GM12872 (cell line): Measurements from ENCODE around the gene SLC1A7.

Experiments
- CTCF ChIP-seq: IDR thresholded peaks from 3 replicates; pipeline ENCODE4 v1.5.1; 2011; ENCODE audit warnings: low read depth, mild to moderate bottlenecking, low read length, moderate library complexity; ENCODE audit not compliant: insufficient read depth

The SLC1A7 gene

GRCh38 chr1:53066488-53066887, 76.0 kb downstream of the SLC1A7 start:
- no peak for TF ChIP-seq CTCF

- TF ChIP-seq CTCF, result no peak
These were observed 77.0 kb downstream of the SLC1A7 start for GRCh38 chr1:53065391-53065790.

- TF ChIP-seq CTCF, result no peak
These were observed 78.5 kb downstream of the SLC1A7 start for GRCh38 chr1:53063744-53064515.

GRCh38 chr1:53062708-53063591, 79.5 kb downstream of the SLC1A7 start:
- TF ChIP-seq CTCF, result no peak

GRCh38 chr1:53061859-53062707, 80.4 kb downstream of the SLC1A7 start, which contains the start of gene PODN:
TSS of gene PODN (plus strand) at chr1:53062213. CDS start at chr1:53069856, 7,643 bp downstream.
- no peak for TF ChIP-seq CTCF

GRCh38 chr1:53061123-53061858, 81.1 kb downstream of the SLC1A7 start:
- no peak for TF ChIP-seq CTCF
